Measurements from ENCODE around the gene PDZK1IP1. TPM values are rescaled to one million over a fixed set of nuclear protein-coding genes. Genes with fewer than 3 reads are reported as not detected.

The PDZK1IP1 gene
- total RNA-seq, 5 donors from 2014 or later (not counting 1 experiment from before 2014, with no cell fraction given) = not detected

GRCh38 chr1:47227341-47228232 lies 37.8 kb upstream of the PDZK1IP1 start:
- ChIA-PET CTCF (no interaction called here), POLR2A (interaction anchor here in 1 of 2 donors (0.6 kb wide), 1 partner anchor 210 kb away, joined by 9 read pairs; the partner anchor contains the start of gene FOXD2)
- peak overlapping the region in 1 of 2 donors; percentile 60 for H3K27ac Mint-ChIP-seq
- no peaks in the 10 kb centered on the region for H3K36me3 ChIP-seq (ENCODE audit: control insufficient read depth in 2 of 2, extremely low read depth in 1 of 2, insufficient read depth in 1 of 2, low read length in 1 of 2)
- H3K4me3 ChIP-seq (ENCODE audit: control insufficient read depth in 1 of 2, extremely low read depth in 1 of 2, low read length in 1 of 2) = no peak overlapping the region
- H3K27me3 Mint-ChIP-seq = peaks cover 53 to 61% of the 10 kb centered on the region in 2 donors
- no peak overlapping the region for H3K4me3 Mint-ChIP-seq
- no peak for DNase-seq
- no peaks in the 10 kb centered on the region for H3K9me3 Mint-ChIP-seq
- H3K27me3 ChIP-seq (replicated peaks in 1 of 2; ENCODE audit: control insufficient read depth in 2 of 2, extremely low read depth in 1 of 2, insufficient read depth in 2 of 2, low read length in 1 of 2) = peaks cover 0 to 93% of the 10 kb centered on the region in 2 experiments
- H3K27ac ChIP-seq (ENCODE audit: low read length) = no peak overlapping the region
- H3K36me3 Mint-ChIP-seq = no peaks in the 10 kb centered on the region
- peaks cover 30 to 41% (median 35%) of the 10 kb centered on the region in 3 donors for H3K4me1 Mint-ChIP-seq
- WGBS (ENCODE audit: insufficient coverage) = 88% methylated on average over 6 of the region's 7 CpGs
- no peak for ATAC-seq (replicated peaks in 1 of 4)
- no peaks in the 10 kb centered on the region for H3K9me3 ChIP-seq
- peaks cover 2 to 47% of the 10 kb centered on the region in 2 experiments for H3K4me1 ChIP-seq (ENCODE audit: control insufficient read depth in 1 of 2, extremely low read depth in 1 of 2, insufficient read depth in 2 of 2, low read length in 2 of 2)

- CTCF ChIA-PET = no interaction called here
Observed at GRCh38 chr1:47226839-47227215, 37.0 kb upstream of the PDZK1IP1 start.

GRCh38 chr1:47226121-47226838 lies 36.4 kb upstream of the PDZK1IP1 start:
- DNase-seq = no peak
- no peak for ATAC-seq (replicated peaks in 1 of 4)
- Mint-ChIP-seq H3K9me3 (no peaks in the 10 kb centered on the region), H3K4me1 (peaks cover 20 to 30% (median 26%) of the 10 kb centered on the region in 3 donors), H3K36me3 (no peaks in the 10 kb centered on the region), H3K4me3 (peak overlapping the region; percentile 58 to 64 (median 59)), H3K27me3 (peaks cover 50 to 59% of the 10 kb centered on the region in 2 donors), H3K27ac (no peak overlapping the region)
- Histone ChIP-seq H3K4me3 (ENCODE audit: control insufficient read depth in 1 of 2, extremely low read depth in 1 of 2, low read length in 1 of 2) (no peak overlapping the region), H3K9me3 (no peaks in the 10 kb centered on the region), H3K4me1 (ENCODE audit: control insufficient read depth in 1 of 2, extremely low read depth in 1 of 2, insufficient read depth in 2 of 2, low read length in 2 of 2) (peaks cover 2 to 35% of the 10 kb centered on the region in 2 experiments), H3K27me3 (replicated peaks in 1 of 2; ENCODE audit: control insufficient read depth in 2 of 2, extremely low read depth in 1 of 2, insufficient read depth in 2 of 2, low read length in 1 of 2) (peaks cover 0 to 86% of the 10 kb centered on the region in 2 experiments), H3K36me3 (ENCODE audit: control insufficient read depth in 2 of 2, extremely low read depth in 1 of 2, insufficient read depth in 1 of 2, low read length in 1 of 2) (no peaks in the 10 kb centered on the region), H3K27ac (ENCODE audit: low read length) (no peak overlapping the region)
- ChIA-PET POLR2A (no interaction called here), CTCF (no interaction called here)
- 36% methylated on average over 5 of the region's 19 CpGs for WGBS (ENCODE audit: insufficient coverage)

More at GRCh38 chr1:47226839-47227215, 37.0 kb upstream of the PDZK1IP1 start:
- 73% methylated on average over 3 of the region's 4 CpGs for WGBS (ENCODE audit: insufficient coverage)
- no peaks in the 10 kb centered on the region for H3K9me3 ChIP-seq
- Mint-ChIP-seq H3K4me1 (peaks cover 25 to 35% (median 31%) of the 10 kb centered on the region in 3 donors), H3K27ac (no peak overlapping the region), H3K36me3 (no peaks in the 10 kb centered on the region), H3K27me3 (peaks cover 50 to 58% of the 10 kb centered on the region in 2 donors), H3K9me3 (no peaks in the 10 kb centered on the region), H3K4me3 (no peak overlapping the region)
- POLR2A ChIA-PET = no interaction called here
- DNase-seq = no peak
- no peaks in the 10 kb centered on the region for H3K36me3 ChIP-seq (ENCODE audit: control insufficient read depth in 2 of 2, extremely low read depth in 1 of 2, insufficient read depth in 1 of 2, low read length in 1 of 2)
- peaks cover 2 to 41% of the 10 kb centered on the region in 2 experiments for H3K4me1 ChIP-seq (ENCODE audit: control insufficient read depth in 1 of 2, extremely low read depth in 1 of 2, insufficient read depth in 2 of 2, low read length in 2 of 2)
- ATAC-seq (replicated peaks in 1 of 4) = no peak
- peaks cover 0 to 89% of the 10 kb centered on the region in 2 experiments for H3K27me3 ChIP-seq (replicated peaks in 1 of 2; ENCODE audit: control insufficient read depth in 2 of 2, extremely low read depth in 1 of 2, insufficient read depth in 2 of 2, low read length in 1 of 2)
- no peak overlapping the region for H3K27ac ChIP-seq (ENCODE audit: low read length)
- H3K4me3 ChIP-seq (ENCODE audit: control insufficient read depth in 1 of 2, extremely low read depth in 1 of 2, low read length in 1 of 2) = no peak overlapping the region

GRCh38 chr1:47225430-47226100 lies 35.7 kb upstream of the PDZK1IP1 start:
- DNase-seq = no peak
- CTCF ChIA-PET = no interaction called here
- Mint-ChIP-seq H3K27ac (no peak overlapping the region), H3K9me3 (no peaks in the 10 kb centered on the region), H3K36me3 (no peaks in the 10 kb centered on the region), H3K27me3 (peaks cover 56 to 58% of the 10 kb centered on the region in 2 donors), H3K4me3 (peak overlapping the region; percentile 58 to 64 (median 59)), H3K4me1 (peaks cover 16 to 23% (median 20%) of the 10 kb centered on the region in 3 donors)
- Histone ChIP-seq H3K36me3 (ENCODE audit: control insufficient read depth in 2 of 2, extremely low read depth in 1 of 2, insufficient read depth in 1 of 2, low read length in 1 of 2) (no peaks in the 10 kb centered on the region), H3K9me3 (no peaks in the 10 kb centered on the region), H3K27ac (ENCODE audit: low read length) (no peak overlapping the region), H3K27me3 (replicated peaks in 1 of 2; ENCODE audit: control insufficient read depth in 2 of 2, extremely low read depth in 1 of 2, insufficient read depth in 2 of 2, low read length in 1 of 2) (peaks cover 0 to 79% of the 10 kb centered on the region in 2 experiments), H3K4me3 (ENCODE audit: control insufficient read depth in 1 of 2, extremely low read depth in 1 of 2, low read length in 1 of 2) (no peak overlapping the region), H3K4me1 (ENCODE audit: control insufficient read depth in 1 of 2, extremely low read depth in 1 of 2, insufficient read depth in 2 of 2, low read length in 2 of 2) (peaks cover 0 to 28% of the 10 kb centered on the region in 2 experiments)
- POLR2A ChIA-PET = no interaction called here
- WGBS (ENCODE audit: insufficient coverage) = 3% methylated on average over 72 of the region's 79 CpGs
- ATAC-seq (replicated peaks in 1 of 4) = peak; percentile 20 to 34 (median 30)

- CTCF ChIA-PET = no interaction called here
- DNase-seq (no peak), ATAC-seq (replicated peaks in 1 of 4) (peak in 3 of 4 experiments; percentile 21 to 48 (median 35))
- no peaks in the 10 kb centered on the region for H3K36me3 Mint-ChIP-seq
- no peak overlapping the region for H3K4me3 Mint-ChIP-seq
- Histone ChIP-seq H3K4me1 (ENCODE audit: control insufficient read depth in 1 of 2, extremely low read depth in 1 of 2, insufficient read depth in 2 of 2, low read length in 2 of 2) (peaks cover 0 to 21% of the 10 kb centered on the region in 2 experiments), H3K27ac (ENCODE audit: low read length) (no peak overlapping the region), H3K9me3 (no peaks in the 10 kb centered on the region), H3K27me3 (replicated peaks in 1 of 2; ENCODE audit: control insufficient read depth in 2 of 2, extremely low read depth in 1 of 2, insufficient read depth in 2 of 2, low read length in 1 of 2) (peaks cover 0 to 73% of the 10 kb centered on the region in 2 experiments), H3K4me3 (ENCODE audit: control insufficient read depth in 1 of 2, extremely low read depth in 1 of 2, low read length in 1 of 2) (no peak overlapping the region), H3K36me3 (ENCODE audit: control insufficient read depth in 2 of 2, extremely low read depth in 1 of 2, insufficient read depth in 1 of 2, low read length in 1 of 2) (no peaks in the 10 kb centered on the region)
- H3K27me3 Mint-ChIP-seq = peaks cover 52 to 57% of the 10 kb centered on the region in 2 donors
- H3K4me1 Mint-ChIP-seq = peaks cover 9 to 16% (median 13%) of the 10 kb centered on the region in 3 donors
- no peaks in the 10 kb centered on the region for H3K9me3 Mint-ChIP-seq
- WGBS (ENCODE audit: insufficient coverage) = 13% methylated on average over 25 of the region's 30 CpGs
- POLR2A ChIA-PET = no interaction called here
- H3K27ac Mint-ChIP-seq = no peak overlapping the region
Observed at GRCh38 chr1:47224676-47225399, 35.0 kb upstream of the PDZK1IP1 start.
